ENCODE data around the gene ZNF519. TPM values are rescaled to one million over a fixed set of nuclear protein-coding genes. Genes with fewer than 3 reads are reported as not detected.
"Not testable (repeated sequence)": the region's sequence is repeated elsewhere in the genome, so short reads cannot be mapped to it uniquely, and the experiment has no call there.

Gene ZNF519
- total RNA-seq (1 to 10 TPM in 5 of 6 donors, under 1 TPM in 1; 0.88 to 2.9 (median 1.8) TPM), polyA plus RNA-seq (1 to 10 TPM; 1.1 to 1.2 TPM)

GRCh38 chr18:14132271-14132700, at the start of gene ZNF519:
Gene ZNF519 (minus strand): TSS chr18:14132435. CDS start chr18:14132277, 158 bp downstream.
- FAIRE-seq (peak; percentile 96), DNase-seq (peak; percentile 85 to 92 (median 87)), ATAC-seq (peak; percentile 99 to 100 (median 100))
- peak within 1 kb of the TSS; percentile 14 to 53 (median 33) for H3K4me3 ChIP-seq
- WGBS, 2 donors, result 0% methylated on average over 16 to 20 of the region's 20 CpGs
- intact Hi-C loops (cut with DNase I); H3K27ac ChIP-seq; H3K27me3 ChIP-seq; H3K9me3 ChIP-seq; H3K4me1 ChIP-seq; H3K36me3 ChIP-seq: not testable (repeated sequence)

GRCh38 chr18:14179306-14179705, 47.1 kb upstream of the ZNF519 start:
- ATAC-seq (peak; percentile 11 to 24 (median 14)), DNase-seq (peak in 2 of 6 donors; percentile 39 to 63), FAIRE-seq (no peak)
- Histone ChIP-seq H3K36me3 (no peaks in the 10 kb centered on the region), H3K9me3 (no peaks in the 10 kb centered on the region), H3K4me1 (no peaks in the 10 kb centered on the region), H3K27ac (no peak overlapping the region), H3K27me3 (no peaks in the 10 kb centered on the region), H3K4me3 (peak overlapping the region in 3 of 4 donors; percentile 29 to 50 (median 49))
- intact Hi-C loops (cut with DNase I), result no loop called here
- TF ChIP-seq CTCF (IDR thresholded peaks at IDR 0.05), result no peak
- WGBS, 2 donors, result 3 to 12% methylated on average over 5 to 28 of the region's 28 CpGs

GRCh38 chr18:14178321-14179196, 46.3 kb upstream of the ZNF519 start:
- H3K4me3 ChIP-seq, result peak overlapping the region; percentile 26 to 50 (median 39)
- FAIRE-seq; H3K27me3 ChIP-seq; H3K4me1 ChIP-seq; H3K36me3 ChIP-seq; H3K9me3 ChIP-seq; intact Hi-C loops (cut with DNase I); H3K27ac ChIP-seq: not testable (repeated sequence)
- DNase-seq (peak; percentile 86 to 92 (median 88)), ATAC-seq (peak; percentile 97 to 99 (median 98))
- 29 to 31% methylated on average over 55 to 61 of the region's 61 CpGs for WGBS, 2 donors
- TF ChIP-seq CTCF (IDR thresholded peaks at IDR 0.05), result peak; percentile 47 to 59 (median 47)

- intact Hi-C loops (cut with DNase I); H3K27ac ChIP-seq; H3K36me3 ChIP-seq; H3K4me3 ChIP-seq; ATAC-seq; H3K4me1 ChIP-seq; FAIRE-seq; H3K9me3 ChIP-seq; H3K27me3 ChIP-seq: not testable (repeated sequence)
- DNase-seq, result peak in 3 of 6 donors; percentile 8 to 59 (median 26)
- 84 to 87% methylated on average over 44 to 48 of the region's 48 CpGs for WGBS, 2 donors
These were observed 45.5 kb upstream of the ZNF519 start for GRCh38 chr18:14177540-14178320.

GRCh38 chr18:14175404-14175803, 43.2 kb upstream of the ZNF519 start:
- H3K4me3 ChIP-seq; H3K4me1 ChIP-seq; FAIRE-seq; H3K27ac ChIP-seq; ATAC-seq; H3K27me3 ChIP-seq; H3K9me3 ChIP-seq; intact Hi-C loops (cut with DNase I); H3K36me3 ChIP-seq: not testable (repeated sequence)
- peak in 1 of 6 donors; percentile 26 for DNase-seq
- WGBS, 2 donors, result 61 to 69% methylated on average over 6 of the region's 6 CpGs

GRCh38 chr18:14174706-14175085, 42.5 kb upstream of the ZNF519 start:
- Histone ChIP-seq H3K36me3 (no peaks in the 10 kb centered on the region), H3K4me1 (no peaks in the 10 kb centered on the region), H3K27ac (no peak overlapping the region), H3K9me3 (no peaks in the 10 kb centered on the region), H3K27me3 (no peaks in the 10 kb centered on the region), H3K4me3 (no peak overlapping the region)
- WGBS, 2 donors, result 75 to 78% methylated on average over 5 of the region's 5 CpGs
- TF ChIP-seq CTCF (IDR thresholded peaks at IDR 0.05), result no peak
- no peak for ATAC-seq
- intact Hi-C loops (cut with DNase I), result no loop called here
- no peak for FAIRE-seq
- peak in 3 of 6 donors; percentile 17 to 72 (median 57) for DNase-seq

GRCh38 chr18:14174002-14174705, 41.9 kb upstream of the ZNF519 start:
- H3K9me3 ChIP-seq; H3K27me3 ChIP-seq; FAIRE-seq; H3K4me3 ChIP-seq; H3K4me1 ChIP-seq; H3K27ac ChIP-seq; ATAC-seq; intact Hi-C loops (cut with DNase I); H3K36me3 ChIP-seq: not testable (repeated sequence)
- peak in 1 of 6 donors; percentile 65 for DNase-seq
- WGBS, 2 donors, result 70 to 88% methylated on average over 4 to 6 of the region's 7 CpGs

- H3K4me1 ChIP-seq; H3K9me3 ChIP-seq; FAIRE-seq; ATAC-seq; H3K27me3 ChIP-seq; H3K36me3 ChIP-seq; intact Hi-C loops (cut with DNase I); H3K4me3 ChIP-seq; H3K27ac ChIP-seq: not testable (repeated sequence)
- DNase-seq, result peak in 3 of 6 donors; percentile 17 to 68 (median 51)
- WGBS, 2 donors, result 74 to 77% methylated on average over 11 of the region's 11 CpGs
These were observed 41.1 kb upstream of the ZNF519 start for GRCh38 chr18:14173116-14173951.

Measured in pancreas (tissue), 10 donors.